Body of pancreas (tissue), 4 donors: ENCODE measurements around the gene GSDME. TPM values are rescaled to one million over a fixed set of nuclear protein-coding genes. Genes with fewer than 3 reads are reported as not detected.

Experiments used
- ATAC-seq: fragments of 150-250 bp; one replicate; pipeline ENCODE4 v1.9.1; 2016
- DNase-seq, 4 donors: peaks; one replicate each; pipeline ENCODE4 v3.0.0-alpha.2; 2019
- H3K27ac ChIP-seq, 4 donors: fragments of 200-600 bp; sonication (generic); 1 replicate in 3 of 4; 2 replicates in 1 of 4; pipeline versions ENCODE4 v1.5.1 to v1.6.1; 2016 to 2019; ENCODE audit warnings: mild to moderate bottlenecking in 1 of 4, mixed read lengths in 1 of 4, moderate library complexity in 1 of 4
- H3K27me3 ChIP-seq, 2 donors: fragments of 200-600 bp; sonication (generic); one replicate each; pipeline ENCODE4 v1.6.0; 2016; ENCODE audit warnings: mild to moderate bottlenecking in 1 of 2
- H3K36me3 ChIP-seq, 2 donors: fragments of 200-600 bp; sonication (generic); replicated peaks in 1 of 2; 2 replicates each; pipeline ENCODE4 v1.5.1; 2016; ENCODE audit warnings: low read depth in 2 of 2; ENCODE audit not compliant: insufficient read depth in 1 of 2
- H3K4me1 ChIP-seq: fragments of 200-600 bp; sonication (generic); one replicate; pipeline ENCODE4 v1.6.0; 2016
- H3K4me3 ChIP-seq, 2 donors: fragments of 200-600 bp; sonication (generic); 1 replicate in 1 of 2; 2 replicates in 1 of 2; pipeline ENCODE4 v1.5.1; 2016 to 2019
- H3K9me3 ChIP-seq, 3 donors: fragments of 200-600 bp; sonication (generic); 1 replicate in 2 of 3; 2 replicates in 1 of 3; pipeline ENCODE4 v1.5.1; 2016
- CTCF ChIP-seq, 7 experiments: fragments of 450-650 bp in 4 of 7; fragments of 200-600 bp in 3 of 7; sonication (generic) in 3 of 7; IDR thresholded peaks; one replicate each; pipeline ENCODE4 v1.5.1; 2016 to 2019; ENCODE audit warnings: antibody characterized with exemption in 7 of 7
- POLR2A ChIP-seq, 3 donors: fragments of 450-650 bp; IDR thresholded peaks; one replicate each; pipeline ENCODE4 v1.6.1; 2016; ENCODE audit warnings: antibody characterized with exemption in 3 of 3, mild to moderate bottlenecking in 2 of 3
- WGBS, 2 donors: methylation state at CpG; one replicate each; pipeline ENCODE4 v1.1.5; 2017; 5-methylcytosine and 5-hydroxymethylcytosine counted together
- intact Hi-C: fragments of 100-400 bp; cut with DNase I; formaldehyde crosslinking; loops from one replicate; pipeline ENCODE4 v1.15.1; 2023
- total RNA-seq, 2 donors: library from RNA; depleted of rRNA; stranded (reverse); fragments of >200 nt; gene quantifications; one replicate each; pipeline ENCODE4 v1.1.0, GENCODE V29; 2016

The GSDME gene
- total RNA-seq, 2 donors from 2014 or later: 3.6 to 5.3 TPM

GRCh38 chr7:24762771-24763170 lies 5.5 kb upstream of the GSDME start:
- H3K4me1 ChIP-seq: peaks cover 3% of the 10 kb centered on the region
- no peaks in the 10 kb centered on the region for H3K36me3 ChIP-seq
- H3K27me3 ChIP-seq: no peaks in the 10 kb centered on the region
- ATAC-seq: no peak
- no peak overlapping the region for H3K4me3 ChIP-seq
- intact Hi-C loops: no loop called here
- DNase-seq: no peak
- H3K9me3 ChIP-seq: no peaks in the 10 kb centered on the region
- no peak overlapping the region for H3K27ac ChIP-seq
- 70 to 76% methylated on average over 7 of the region's 7 CpGs for WGBS, 2 donors
- TF ChIP-seq POLR2A (IDR thresholded peaks at IDR 0.05) (no peak), CTCF (IDR thresholded peaks at IDR 0.05) (no peak)

- no peak for DNase-seq
- TF ChIP-seq POLR2A (IDR thresholded peaks at IDR 0.05) (no peak), CTCF (IDR thresholded peaks at IDR 0.05) (no peak)
- intact Hi-C loops: no loop called here
- no peaks in the 10 kb centered on the region for H3K27me3 ChIP-seq
- H3K4me1 ChIP-seq: peaks cover 13% of the 10 kb centered on the region
- WGBS, 2 donors: 56 to 70% methylated on average over 1 of the region's 1 CpG
- H3K4me3 ChIP-seq: no peak overlapping the region
- no peaks in the 10 kb centered on the region for H3K36me3 ChIP-seq
- no peaks in the 10 kb centered on the region for H3K9me3 ChIP-seq
- H3K27ac ChIP-seq: no peak overlapping the region
- ATAC-seq: no peak
These were observed 3.7 kb upstream of the GSDME start for GRCh38 chr7:24760968-24761367.

- no peak for TF ChIP-seq CTCF (IDR thresholded peaks at IDR 0.05)
- no peak for TF ChIP-seq POLR2A (IDR thresholded peaks at IDR 0.05)
- Histone ChIP-seq H3K36me3 (no peaks in the 10 kb centered on the region), H3K4me1 (peaks cover 13% of the 10 kb centered on the region), H3K27me3 (no peaks in the 10 kb centered on the region), H3K27ac (peak overlapping the region in 1 of 4 donors; percentile 13), H3K9me3 (no peaks in the 10 kb centered on the region), H3K4me3 (peak overlapping the region; percentile 20 to 62)
- peak; percentile 22 to 49 (median 34) for DNase-seq
- intact Hi-C loops: no loop called here
- 9 to 16% methylated on average over 40 to 54 of the region's 54 CpGs for WGBS, 2 donors
- ATAC-seq: peak; percentile 57
These were observed 515 bp downstream of the GSDME start for GRCh38 chr7:24756545-24757352.

- Histone ChIP-seq H3K9me3 (no peaks in the 10 kb centered on the region), H3K4me3 (no peak overlapping the region), H3K36me3 (no peaks in the 10 kb centered on the region), H3K4me1 (peaks cover 13% of the 10 kb centered on the region), H3K27me3 (no peaks in the 10 kb centered on the region), H3K27ac (no peak overlapping the region)
- ATAC-seq (no peak), DNase-seq (no peak)
- TF ChIP-seq POLR2A (IDR thresholded peaks at IDR 0.05) (no peak), CTCF (IDR thresholded peaks at IDR 0.05) (no peak)
- 78 to 80% methylated on average over 12 of the region's 12 CpGs for WGBS, 2 donors
- intact Hi-C loops: no loop called here
These were observed 1.5 kb downstream of the GSDME start for GRCh38 chr7:24755541-24756407.
